ENCODE measurements around the gene NEFH.

Gene NEFH

DNA sequence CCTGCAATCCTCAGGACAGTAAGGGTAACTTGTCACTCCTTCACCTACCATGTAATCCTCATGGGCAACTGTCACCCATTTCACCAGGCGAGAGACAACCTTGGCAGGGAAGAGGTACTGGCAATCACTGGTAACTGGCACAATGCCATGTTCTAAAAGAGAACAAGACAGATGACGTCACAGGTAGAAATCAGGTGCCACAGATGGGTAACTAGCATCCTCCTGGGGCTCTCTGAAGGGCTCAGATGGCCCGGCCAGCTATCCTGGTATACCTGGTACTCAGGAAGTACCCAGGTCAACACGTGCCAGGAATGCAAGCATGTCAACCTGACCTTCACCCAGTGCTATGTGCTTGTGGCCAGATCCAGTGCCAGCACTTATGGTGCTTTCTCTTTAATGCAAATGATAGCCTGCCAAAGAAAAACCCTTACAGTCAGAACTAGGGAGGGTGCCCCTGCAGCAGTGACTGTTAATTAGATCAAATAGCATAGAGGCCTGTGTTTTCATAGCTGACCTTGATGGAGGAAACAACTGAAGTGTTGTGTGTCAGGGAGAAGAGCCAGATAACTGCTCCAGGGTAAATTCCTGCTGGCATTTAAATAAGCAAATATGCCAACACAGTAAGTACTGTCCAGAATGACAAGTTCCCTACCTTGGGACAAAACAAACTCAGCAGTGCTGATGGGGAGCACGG, 37.3 kb downstream of the NEFH start:
- H3K27me3 ChIP-seq (ENCODE audit: control insufficient read depth, insufficient read depth, low read length), result no peaks in the 10 kb centered on the region
- H3K4me1 ChIP-seq (ENCODE audit: control insufficient read depth, insufficient read depth, low read length), result no peaks in the 10 kb centered on the region
- H3K9ac ChIP-seq (ENCODE audit: low read length), result no peak overlapping the region
- no peak overlapping the region for H3K4me3 ChIP-seq (ENCODE audit: low read length)
- H3K36me3 ChIP-seq (ENCODE audit: control insufficient read depth, insufficient read depth, low read length), result peaks cover 42% of the 10 kb centered on the region
- H3K27ac ChIP-seq (ENCODE audit: low read depth, low read length), result no peak overlapping the region

DNA sequence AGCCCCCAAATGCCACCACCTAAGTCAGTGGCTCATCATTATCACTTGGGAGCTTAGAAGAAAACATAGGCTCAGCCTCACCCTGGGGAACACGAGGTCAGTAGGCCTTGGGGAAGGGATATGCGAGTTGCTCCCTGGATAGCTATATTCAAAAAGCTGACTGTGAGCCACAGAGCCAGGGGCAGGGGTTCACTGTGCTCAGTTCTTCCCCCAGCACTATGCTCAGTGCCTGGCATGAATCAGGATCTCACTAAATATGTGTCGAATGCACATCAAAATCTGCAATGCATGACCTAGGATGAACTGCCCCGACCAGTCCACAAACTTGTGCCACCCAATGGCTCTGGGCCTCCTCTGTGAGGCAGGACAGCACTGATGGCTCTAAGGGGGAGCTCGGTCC, 38.4 kb downstream of the NEFH start:
- Histone ChIP-seq H3K36me3 (ENCODE audit: control insufficient read depth, insufficient read depth, low read length) (peaks cover 42% of the 10 kb centered on the region), H3K4me1 (ENCODE audit: control insufficient read depth, insufficient read depth, low read length) (no peaks in the 10 kb centered on the region), H3K4me3 (ENCODE audit: low read length) (no peak overlapping the region), H3K9ac (ENCODE audit: low read length) (no peak overlapping the region), H3K27ac (ENCODE audit: low read depth, low read length) (no peak overlapping the region), H3K27me3 (ENCODE audit: control insufficient read depth, insufficient read depth, low read length) (no peaks in the 10 kb centered on the region)

DNA sequence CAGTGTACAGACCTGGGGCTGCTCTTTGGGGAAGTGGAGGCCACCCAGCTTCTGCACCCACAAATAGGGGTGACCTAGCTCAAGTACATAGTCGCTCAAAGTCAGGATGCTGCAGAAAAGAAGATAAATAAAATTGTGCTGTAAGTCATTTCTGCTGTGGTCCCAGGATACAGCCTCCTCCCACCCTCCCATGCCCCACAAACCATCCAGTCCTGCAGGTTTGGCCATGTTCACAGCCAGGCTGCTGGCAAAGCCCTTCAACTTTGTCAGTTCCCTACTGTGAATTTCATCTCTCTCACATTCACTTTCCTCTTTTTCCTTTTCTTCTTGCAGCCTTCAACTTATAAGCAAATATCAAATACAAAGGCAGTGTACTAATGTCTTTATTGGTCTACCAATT, 40.0 kb downstream of the NEFH start:
- H3K27ac ChIP-seq (ENCODE audit: low read depth, low read length), result no peak overlapping the region
- no peak overlapping the region for H3K4me3 ChIP-seq (ENCODE audit: low read length)
- no peak overlapping the region for H3K9ac ChIP-seq (ENCODE audit: low read length)
- H3K4me1 ChIP-seq (ENCODE audit: control insufficient read depth, insufficient read depth, low read length), result no peaks in the 10 kb centered on the region
- no peaks in the 10 kb centered on the region for H3K27me3 ChIP-seq (ENCODE audit: control insufficient read depth, insufficient read depth, low read length)
- H3K36me3 ChIP-seq (ENCODE audit: control insufficient read depth, insufficient read depth, low read length), result peaks cover 42% of the 10 kb centered on the region

DNA sequence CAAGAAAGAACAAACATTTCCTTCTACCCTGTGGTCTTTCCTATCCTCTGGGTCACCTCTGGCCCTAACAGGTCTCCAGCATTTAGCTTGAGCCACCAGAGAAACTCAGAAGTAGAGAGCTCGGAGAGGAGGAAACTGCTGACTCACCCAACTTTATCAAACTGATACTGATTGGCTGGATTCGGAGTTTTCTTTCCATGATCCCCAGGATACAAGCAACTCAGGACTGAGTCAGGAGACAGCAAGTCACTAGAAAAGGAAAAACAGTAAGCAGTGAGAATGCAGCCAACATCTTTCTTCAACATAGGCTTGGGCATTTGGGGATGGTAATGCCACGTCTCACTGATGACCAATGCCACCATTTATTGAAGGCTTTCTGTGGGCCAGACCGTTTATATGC, 40.8 kb downstream of the NEFH start:
- Histone ChIP-seq H3K36me3 (ENCODE audit: control insufficient read depth, insufficient read depth, low read length) (peaks cover 45% of the 10 kb centered on the region), H3K27ac (ENCODE audit: low read depth, low read length) (no peak overlapping the region), H3K4me3 (ENCODE audit: low read length) (no peak overlapping the region), H3K27me3 (ENCODE audit: control insufficient read depth, insufficient read depth, low read length) (no peaks in the 10 kb centered on the region), H3K4me1 (ENCODE audit: control insufficient read depth, insufficient read depth, low read length) (no peaks in the 10 kb centered on the region), H3K9ac (ENCODE audit: low read length) (no peak overlapping the region)

DNA sequence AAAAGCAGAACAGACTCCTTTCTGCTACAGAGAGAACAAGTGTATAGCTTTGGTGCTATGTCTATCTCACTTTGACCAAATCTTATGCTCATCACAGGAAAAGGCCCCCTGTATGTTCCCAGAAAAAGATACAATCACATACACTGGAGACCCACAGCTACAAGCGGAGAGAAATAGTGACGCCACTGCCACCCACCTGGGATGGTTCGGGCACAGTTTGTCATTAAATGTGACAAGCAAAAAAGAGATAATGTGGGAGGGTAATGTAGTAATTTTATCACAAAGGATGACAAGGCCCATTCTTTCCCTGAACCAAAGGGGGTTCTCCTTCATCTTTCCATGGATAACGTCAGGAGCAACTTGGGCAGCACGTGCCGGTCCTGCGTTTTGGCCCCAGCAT, 41.5 kb downstream of the NEFH start:
- H3K4me1 ChIP-seq (ENCODE audit: control insufficient read depth, insufficient read depth, low read length), result no peaks in the 10 kb centered on the region
- H3K27ac ChIP-seq (ENCODE audit: low read depth, low read length), result no peak overlapping the region
- H3K27me3 ChIP-seq (ENCODE audit: control insufficient read depth, insufficient read depth, low read length), result no peaks in the 10 kb centered on the region
- H3K36me3 ChIP-seq (ENCODE audit: control insufficient read depth, insufficient read depth, low read length), result peaks cover 42% of the 10 kb centered on the region
- H3K4me3 ChIP-seq (ENCODE audit: low read length), result no peak overlapping the region
- no peak overlapping the region for H3K9ac ChIP-seq (ENCODE audit: low read length)

DNA sequence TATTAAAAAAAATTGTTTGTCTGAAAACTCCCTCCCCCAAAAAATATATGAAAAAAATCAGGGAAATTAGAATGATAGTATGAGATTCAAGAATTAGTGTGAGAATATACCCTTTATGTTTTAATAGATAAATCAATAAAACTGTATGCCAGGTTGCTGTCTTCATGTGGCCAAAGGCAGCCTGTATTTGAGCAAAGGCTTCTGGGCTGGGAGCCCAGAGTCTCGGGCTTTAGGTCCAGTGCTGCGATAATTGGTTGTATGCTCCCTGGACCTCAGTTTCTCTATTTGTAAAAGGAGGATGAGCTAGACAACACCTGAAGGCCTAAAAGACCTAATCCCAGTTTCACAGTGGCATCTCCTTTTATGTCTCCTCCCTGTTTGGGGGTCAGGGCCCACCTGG, 43.7 kb downstream of the NEFH start:
- no peak overlapping the region for H3K9ac ChIP-seq (ENCODE audit: low read length)
- H3K27ac ChIP-seq (ENCODE audit: low read depth, low read length), result no peak overlapping the region
- H3K4me3 ChIP-seq (ENCODE audit: low read length), result no peak overlapping the region
- H3K27me3 ChIP-seq (ENCODE audit: control insufficient read depth, insufficient read depth, low read length), result no peaks in the 10 kb centered on the region
- H3K36me3 ChIP-seq (ENCODE audit: control insufficient read depth, insufficient read depth, low read length), result peaks cover 32% of the 10 kb centered on the region
- no peaks in the 10 kb centered on the region for H3K4me1 ChIP-seq (ENCODE audit: control insufficient read depth, insufficient read depth, low read length)

DNA sequence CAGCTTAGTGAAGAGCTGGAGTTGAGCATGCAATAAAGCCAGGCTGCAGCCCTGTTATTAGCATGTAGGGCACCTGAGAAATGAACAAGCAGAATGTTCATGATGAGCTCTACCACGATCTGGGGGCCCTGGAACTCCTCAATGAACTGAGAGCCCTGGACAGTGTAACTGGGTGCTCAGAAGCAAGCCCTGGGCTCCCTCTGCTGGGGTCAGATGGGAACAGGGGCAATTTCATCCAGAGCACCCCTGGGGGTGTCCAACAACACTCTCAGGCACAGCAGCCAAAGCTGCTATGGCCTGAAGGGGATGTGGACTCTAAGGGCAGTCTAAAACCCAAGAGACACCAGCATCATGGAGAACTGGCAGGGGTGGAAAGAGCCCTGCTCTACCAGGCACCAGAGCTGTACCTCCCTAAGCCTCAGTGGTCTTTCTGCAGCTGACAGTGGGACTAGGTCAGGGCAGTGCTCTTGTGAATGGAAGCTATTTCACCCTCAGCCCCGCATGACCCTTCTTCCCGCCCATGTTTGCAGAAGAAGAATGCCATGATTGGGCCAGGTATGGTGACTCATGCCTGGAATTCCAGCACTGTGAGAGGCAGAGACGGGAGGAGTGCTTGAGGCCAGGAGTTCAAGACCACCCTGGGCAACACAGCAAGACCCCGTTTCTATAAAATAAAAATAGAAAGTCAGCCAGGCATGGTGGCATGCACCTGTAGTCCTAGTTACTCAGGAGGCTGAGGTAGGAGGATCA, 44.6 kb downstream of the NEFH start:
- Histone ChIP-seq H3K27me3 (ENCODE audit: control insufficient read depth, insufficient read depth, low read length) (no peaks in the 10 kb centered on the region), H3K36me3 (ENCODE audit: control insufficient read depth, insufficient read depth, low read length) (peaks cover 32% of the 10 kb centered on the region)

DNA sequence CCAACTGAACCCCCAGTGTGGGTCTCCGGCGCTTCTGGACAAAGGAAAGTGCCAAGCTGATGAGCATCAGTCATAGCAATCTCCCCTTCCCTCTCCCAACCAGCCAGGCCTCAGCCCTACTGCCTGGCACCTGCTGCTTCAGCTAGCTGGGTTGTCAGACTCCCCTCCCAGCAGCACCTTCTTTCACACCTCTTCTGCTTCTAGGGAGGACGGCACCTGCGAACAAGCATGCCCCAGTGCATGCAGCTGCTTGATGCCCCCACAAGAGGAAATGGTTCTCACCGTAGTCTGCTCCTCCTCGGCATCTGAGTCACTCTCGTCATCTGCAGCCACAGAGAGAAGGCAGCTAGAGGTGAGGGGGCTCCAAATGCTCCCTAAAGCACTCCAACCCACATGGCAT, 48.1 kb downstream of the NEFH start:
- no peak overlapping the region for H3K27ac ChIP-seq (ENCODE audit: low read depth, low read length)
- no peaks in the 10 kb centered on the region for H3K27me3 ChIP-seq (ENCODE audit: control insufficient read depth, insufficient read depth, low read length)
- no peaks in the 10 kb centered on the region for H3K4me1 ChIP-seq (ENCODE audit: control insufficient read depth, insufficient read depth, low read length)
- H3K4me3 ChIP-seq (ENCODE audit: low read length), result no peak overlapping the region
- H3K36me3 ChIP-seq (ENCODE audit: control insufficient read depth, insufficient read depth, low read length), result peaks cover 24% of the 10 kb centered on the region
- H3K9ac ChIP-seq (ENCODE audit: low read length), result no peak overlapping the region

More for the DNA sequence above, 44.6 kb downstream of the NEFH start:
- no peak overlapping the region for H3K27ac ChIP-seq (ENCODE audit: low read depth, low read length)
- no peak overlapping the region for H3K9ac ChIP-seq (ENCODE audit: low read length)
- no peak overlapping the region for H3K4me3 ChIP-seq (ENCODE audit: low read length)
- no peaks in the 10 kb centered on the region for H3K4me1 ChIP-seq (ENCODE audit: control insufficient read depth, insufficient read depth, low read length)

DNA sequence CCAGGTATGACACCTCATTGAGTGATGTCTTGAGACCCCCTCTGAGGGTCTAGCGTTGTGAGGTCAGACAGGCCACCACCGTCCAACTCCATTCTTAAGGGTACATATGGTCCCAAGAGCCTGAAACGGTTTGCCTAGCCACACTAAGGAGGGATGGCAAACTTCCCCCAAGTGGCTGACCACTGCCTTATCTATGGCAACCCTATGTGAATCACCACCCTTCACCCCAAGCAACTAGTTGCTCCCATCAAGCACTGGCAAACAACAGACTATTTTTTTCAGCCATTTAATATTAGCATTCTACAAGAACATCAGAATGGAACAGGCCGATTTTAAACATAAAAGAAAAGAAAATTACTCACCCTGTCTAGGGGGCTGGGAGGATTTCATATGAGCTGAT, 50.7 kb downstream of the NEFH start:
- Histone ChIP-seq H3K27me3 (ENCODE audit: control insufficient read depth, insufficient read depth, low read length) (no peaks in the 10 kb centered on the region), H3K27ac (ENCODE audit: low read depth, low read length) (no peak overlapping the region)

DNA sequence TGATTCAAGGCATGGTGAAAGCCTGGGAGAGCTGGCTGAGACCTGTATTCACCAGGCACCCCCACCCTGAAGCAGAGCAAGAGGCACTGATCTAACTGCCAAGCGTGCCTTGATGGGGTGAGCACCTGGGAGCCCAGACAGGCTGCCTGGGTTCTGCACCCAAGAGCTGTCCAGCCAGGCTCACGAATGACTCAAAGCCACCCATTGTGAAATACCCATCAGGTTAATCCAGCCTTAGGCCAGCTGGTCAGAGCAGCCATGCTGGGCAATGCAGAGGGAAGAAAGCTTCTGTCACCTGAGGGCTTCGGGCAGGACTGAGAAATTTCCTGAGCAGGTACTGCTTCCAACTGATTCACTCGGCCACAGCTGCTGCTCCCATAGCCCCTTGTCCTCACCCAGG, 51.4 kb downstream of the NEFH start:
- Histone ChIP-seq H3K27me3 (ENCODE audit: control insufficient read depth, insufficient read depth, low read length) (no peaks in the 10 kb centered on the region), H3K27ac (ENCODE audit: low read depth, low read length) (no peak overlapping the region), H3K4me3 (ENCODE audit: low read length) (no peak overlapping the region), H3K4me1 (ENCODE audit: control insufficient read depth, insufficient read depth, low read length) (no peaks in the 10 kb centered on the region), H3K9ac (ENCODE audit: low read length) (no peak overlapping the region), H3K36me3 (ENCODE audit: control insufficient read depth, insufficient read depth, low read length) (peaks cover 33% of the 10 kb centered on the region)

More for the DNA sequence above, 50.7 kb downstream of the NEFH start:
- no peak overlapping the region for H3K9ac ChIP-seq (ENCODE audit: low read length)
- H3K36me3 ChIP-seq (ENCODE audit: control insufficient read depth, insufficient read depth, low read length), result peaks cover 32% of the 10 kb centered on the region
- no peak overlapping the region for H3K4me3 ChIP-seq (ENCODE audit: low read length)
- H3K4me1 ChIP-seq (ENCODE audit: control insufficient read depth, insufficient read depth, low read length), result no peaks in the 10 kb centered on the region

DNA sequence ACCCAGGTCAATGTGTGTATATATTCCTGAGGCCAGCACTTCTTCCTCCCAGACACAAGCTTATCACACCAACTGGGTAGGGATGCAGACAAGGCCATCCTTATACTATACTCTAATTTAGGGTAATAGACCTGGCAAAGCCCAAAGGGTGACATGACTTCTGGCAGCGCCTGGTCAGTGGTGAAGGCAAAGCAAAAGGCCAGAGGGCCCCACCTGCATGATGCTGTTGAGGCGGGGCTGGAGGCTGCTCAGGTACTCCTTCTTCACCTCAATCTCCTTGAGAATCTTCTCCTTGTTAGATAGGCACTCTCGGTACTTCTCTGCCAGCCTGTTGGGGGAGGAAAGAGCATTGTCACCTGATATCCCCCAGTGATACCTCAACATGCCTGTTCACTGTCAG, 56.4 kb downstream of the NEFH start:
- no peaks in the 10 kb centered on the region for H3K27me3 ChIP-seq (ENCODE audit: control insufficient read depth, insufficient read depth, low read length)
- H3K9ac ChIP-seq (ENCODE audit: low read length), result no peak overlapping the region
- no peak overlapping the region for H3K4me3 ChIP-seq (ENCODE audit: low read length)
- H3K4me1 ChIP-seq (ENCODE audit: control insufficient read depth, insufficient read depth, low read length), result no peaks in the 10 kb centered on the region
- no peak overlapping the region for H3K27ac ChIP-seq (ENCODE audit: low read depth, low read length)
- H3K36me3 ChIP-seq (ENCODE audit: control insufficient read depth, insufficient read depth, low read length), result peaks cover 40% of the 10 kb centered on the region

DNA sequence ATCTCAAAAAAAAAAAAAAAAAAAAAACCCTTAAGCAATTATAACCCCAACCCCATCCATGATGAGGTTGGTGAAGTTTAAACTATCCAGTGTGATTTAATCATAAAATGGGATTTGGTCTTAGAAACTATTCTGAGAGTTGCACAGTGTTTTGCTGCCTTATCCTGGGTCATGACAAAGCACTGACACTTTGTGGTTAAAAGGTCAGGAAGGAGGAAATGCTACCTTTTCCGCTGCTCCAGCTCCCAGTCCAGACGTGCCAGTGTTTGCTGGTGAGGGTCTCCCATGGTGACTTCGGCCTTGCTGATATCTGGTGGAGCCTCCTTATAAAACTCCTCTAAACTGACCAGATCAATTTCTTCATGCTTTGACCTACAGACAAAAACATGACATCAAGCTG, 59.1 kb downstream of the NEFH start:
- H3K4me1 ChIP-seq (ENCODE audit: control insufficient read depth, insufficient read depth, low read length), result no peaks in the 10 kb centered on the region
- H3K27me3 ChIP-seq (ENCODE audit: control insufficient read depth, insufficient read depth, low read length), result no peaks in the 10 kb centered on the region
- H3K36me3 ChIP-seq (ENCODE audit: control insufficient read depth, insufficient read depth, low read length), result peaks cover 28% of the 10 kb centered on the region

More for the DNA sequence above, 59.1 kb downstream of the NEFH start:
- H3K4me3 ChIP-seq (ENCODE audit: low read length), result no peak overlapping the region
- H3K9ac ChIP-seq (ENCODE audit: low read length), result no peak overlapping the region
- H3K27ac ChIP-seq (ENCODE audit: low read depth, low read length), result no peak overlapping the region
